SK-N-MC (cell line): ENCODE measurements around the gene CNOT10.

Source experiments
- EZH2 ChIP-seq: fragments of 200-600 bp; sonication (generic); IDR thresholded peaks from one replicate; pipeline ENCODE4 v1.6.1; 2017; ENCODE audit warnings: antibody characterized with exemption
- FOXP2 ChIP-seq: optimal IDR thresholded peaks from 2 replicates; pipeline ENCODE3; 2011; ENCODE audit warnings: mild to moderate bottlenecking, moderate library complexity; ENCODE audit not compliant: insufficient read depth; ENCODE audit errors: extremely low read length, control extremely low read depth

DNA sequence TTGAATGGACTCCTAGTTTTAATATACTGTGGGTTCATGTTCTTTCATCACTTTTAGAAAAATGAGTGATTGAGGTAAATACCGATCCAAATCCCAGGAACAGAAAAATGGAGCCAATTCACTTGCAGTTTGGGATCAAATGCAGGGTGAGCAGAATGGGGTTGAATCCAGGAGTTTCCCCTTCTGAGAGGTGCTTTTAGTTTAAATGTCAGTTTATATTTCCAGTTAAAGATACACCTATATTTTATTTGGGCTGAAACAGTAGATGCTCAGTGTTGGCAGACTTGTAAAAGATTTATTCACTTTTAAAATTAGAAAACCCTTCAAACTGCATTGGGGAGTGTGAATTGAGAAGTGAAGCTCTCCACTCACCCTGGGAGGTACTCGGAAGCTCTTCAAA is 135.4 kb downstream of the CNOT10 start:
- no peak for TF ChIP-seq EZH2
- no peak for TF ChIP-seq FOXP2
